HepG2 (cell line): ENCODE data around the gene TTLL1. TPM values are rescaled to one million over a fixed set of nuclear protein-coding genes. Genes with fewer than 3 reads are reported as not detected.

Source experiments
- CEBPG ChIP-seq: IDR thresholded peaks from 2 replicates; pipeline ENCODE4 v1.6.1; 2016
- FOSL1 ChIP-seq: sonication (generic); formaldehyde crosslinking; IDR thresholded peaks from 2 replicates; pipeline ENCODE4 v1.9.0; 2021; ENCODE audit warnings: missing genetic modification reagents, borderline replicate concordance
- FOXJ3 ChIP-seq: sonication (generic); formaldehyde crosslinking; IDR thresholded peaks from 2 replicates; pipeline ENCODE4 v1.4.0; 2020; ENCODE audit warnings: missing genetic modification reagents, mild to moderate bottlenecking, borderline replicate concordance
- MED8 ChIP-seq: sonication (generic); formaldehyde crosslinking; IDR thresholded peaks from 2 replicates; pipeline ENCODE4 v1.8.1; 2023; ENCODE audit warnings: mild to moderate bottlenecking, missing genetic modification reagents; ENCODE audit not compliant: insufficient replicate concordance
- NCOA2 ChIP-seq: sonication (generic); formaldehyde crosslinking; IDR thresholded peaks from 2 replicates; pipeline ENCODE4 v1.8.0; 2022; ENCODE audit warnings: inconsistent platforms
- POLR2AphosphoS2 ChIP-seq: IDR thresholded peaks from 2 replicates; pipeline ENCODE4 v1.6.1; 2011; ENCODE audit warnings: low read depth, low read length, improper control_type of control experiment
- ZFP36L2 ChIP-seq: sonication (generic); formaldehyde crosslinking; IDR thresholded peaks from 2 replicates; pipeline ENCODE4 v1.4.0; 2020; ENCODE audit warnings: missing genetic modification reagents
- ZNF138 ChIP-seq: sonication (generic); formaldehyde crosslinking; IDR thresholded peaks from 2 replicates; pipeline ENCODE4 v1.5.0; 2020; ENCODE audit warnings: mild to moderate bottlenecking, low read depth, missing genetic modification reagents
- ZNF720 ChIP-seq: sonication (generic); formaldehyde crosslinking; IDR thresholded peaks from 2 replicates; pipeline ENCODE4 v1.4.0; 2020; ENCODE audit warnings: missing genetic modification reagents
- ZNF792 ChIP-seq: IDR thresholded peaks from 2 replicates; pipeline ENCODE4 v1.6.1; 2016
- polyA plus RNA-seq, 8 experiments: library from polyadenylated mRNA; depleted of rRNA in 3 of 8; stranded (reverse) in 7 of 8; unstranded in 1 of 8; fragments of >200 nt; fragmentation: Illumina TruSeq in 4 of 8; extraction: Trizol in 4 of 8; gene quantifications; 2 replicates each; pipeline versions ENCODE4 v1.2.1 to v1.2.3, GENCODE V29; 2011 to 2016; ENCODE audit warnings: low read depth in 4 of 8, missing spikeins in 1 of 8, mixed read lengths in 1 of 8; ENCODE audit not compliant: insufficient read depth in 1 of 8
- total RNA-seq, 5 experiments: library from RNA; depleted of rRNA; stranded (reverse); fragments of >200 nt; fragmentation: Illumina TruSeq; extraction: Trizol; gene quantifications; 2 replicates each; pipeline ENCODE4 v1.2.3, GENCODE V29; 2016; ENCODE audit warnings: low read depth in 1 of 5
- TF ChIP-seq, protein P1 (sequence below): sonication (generic); formaldehyde crosslinking; IDR thresholded peaks from 2 replicates; pipeline ENCODE4 v1.5.1; 2020; ENCODE audit warnings: mild to moderate bottlenecking, missing genetic modification reagents, moderate library complexity
- TF ChIP-seq, protein P2 (sequence below): sonication (generic); formaldehyde crosslinking; IDR thresholded peaks from 2 replicates; pipeline ENCODE4 v1.4.0; 2020; ENCODE audit warnings: missing genetic modification reagents
- TF ChIP-seq, protein P3 (sequence below): sonication (generic); formaldehyde crosslinking; IDR thresholded peaks from 2 replicates; pipeline ENCODE4 v1.4.0; 2020; ENCODE audit warnings: missing genetic modification reagents, mild to moderate bottlenecking, borderline replicate concordance
- TF ChIP-seq, protein P4 (sequence below): sonication (generic); formaldehyde crosslinking; IDR thresholded peaks from 2 replicates; pipeline ENCODE4 v1.4.0; 2020; ENCODE audit warnings: missing genetic modification reagents, borderline replicate concordance

TTLL1 gene
- total and polyA plus RNA-seq, 2 of the 13 experiments (the other 11 are each of a cell fraction or from before 2014, with no cell fraction given) = 1.6 to 5.3 TPM

DNA sequence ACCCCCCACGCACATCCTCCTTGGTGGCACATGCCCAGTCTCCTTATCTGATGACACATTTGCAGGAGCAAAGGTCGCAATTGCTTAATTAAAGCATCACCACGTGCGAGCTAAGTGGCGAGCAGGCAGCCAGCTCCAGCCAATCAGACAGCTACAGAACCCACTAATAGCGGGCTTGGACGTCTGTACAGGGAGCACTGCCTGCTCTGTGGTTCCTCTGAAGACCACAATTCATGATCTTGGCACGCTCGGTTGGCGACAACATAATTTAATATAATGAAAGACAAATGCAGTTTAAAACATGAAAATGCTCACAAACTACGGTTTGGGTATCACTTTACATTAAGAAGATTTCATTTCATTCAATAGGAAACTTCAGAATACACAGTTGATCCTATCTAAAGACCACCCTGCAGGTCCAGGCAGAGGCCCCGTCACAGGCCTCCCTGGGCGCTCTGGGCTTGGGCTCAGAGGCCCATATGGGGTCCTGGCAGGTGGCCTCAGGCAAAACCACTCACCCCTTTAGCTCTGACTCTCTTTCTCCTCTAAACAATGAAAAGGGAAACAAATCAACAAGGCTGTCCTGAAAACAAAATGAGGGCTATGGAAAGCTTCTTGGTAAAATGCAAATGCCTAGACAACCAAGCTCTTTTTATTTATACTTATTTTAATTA lies 84.7 kb downstream of the TTLL1 start (continued):
- TF ChIP-seq, protein P1, sequence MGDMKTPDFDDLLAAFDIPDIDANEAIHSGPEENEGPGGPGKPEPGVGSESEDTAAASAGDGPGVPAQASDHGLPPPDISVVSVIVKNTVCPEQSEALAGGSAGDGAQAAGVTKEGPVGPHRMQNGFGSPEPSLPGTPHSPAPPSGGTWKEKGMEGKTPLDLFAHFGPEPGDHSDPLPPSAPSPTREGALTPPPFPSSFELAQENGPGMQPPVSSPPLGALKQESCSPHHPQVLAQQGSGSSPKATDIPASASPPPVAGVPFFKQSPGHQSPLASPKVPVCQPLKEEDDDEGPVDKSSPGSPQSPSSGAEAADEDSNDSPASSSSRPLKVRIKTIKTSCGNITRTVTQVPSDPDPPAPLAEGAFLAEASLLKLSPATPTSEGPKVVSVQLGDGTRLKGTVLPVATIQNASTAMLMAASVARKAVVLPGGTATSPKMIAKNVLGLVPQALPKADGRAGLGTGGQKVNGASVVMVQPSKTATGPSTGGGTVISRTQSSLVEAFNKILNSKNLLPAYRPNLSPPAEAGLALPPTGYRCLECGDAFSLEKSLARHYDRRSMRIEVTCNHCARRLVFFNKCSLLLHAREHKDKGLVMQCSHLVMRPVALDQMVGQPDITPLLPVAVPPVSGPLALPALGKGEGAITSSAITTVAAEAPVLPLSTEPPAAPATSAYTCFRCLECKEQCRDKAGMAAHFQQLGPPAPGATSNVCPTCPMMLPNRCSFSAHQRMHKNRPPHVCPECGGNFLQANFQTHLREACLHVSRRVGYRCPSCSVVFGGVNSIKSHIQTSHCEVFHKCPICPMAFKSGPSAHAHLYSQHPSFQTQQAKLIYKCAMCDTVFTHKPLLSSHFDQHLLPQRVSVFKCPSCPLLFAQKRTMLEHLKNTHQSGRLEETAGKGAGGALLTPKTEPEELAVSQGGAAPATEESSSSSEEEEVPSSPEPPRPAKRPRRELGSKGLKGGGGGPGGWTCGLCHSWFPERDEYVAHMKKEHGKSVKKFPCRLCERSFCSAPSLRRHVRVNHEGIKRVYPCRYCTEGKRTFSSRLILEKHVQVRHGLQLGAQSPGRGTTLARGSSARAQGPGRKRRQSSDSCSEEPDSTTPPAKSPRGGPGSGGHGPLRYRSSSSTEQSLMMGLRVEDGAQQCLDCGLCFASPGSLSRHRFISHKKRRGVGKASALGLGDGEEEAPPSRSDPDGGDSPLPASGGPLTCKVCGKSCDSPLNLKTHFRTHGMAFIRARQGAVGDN = peak; percentile 47
- peak; percentile 55 for TF ChIP-seq CEBPG (CRISPR knock-in tag)
- no peak for TF ChIP-seq ZNF138 (CRISPR knock-in tag)
- no peak for TF ChIP-seq FOSL1 (CRISPR knock-in tag)
- no peak for TF ChIP-seq POLR2AphosphoS2
- no peak for TF ChIP-seq NCOA2
- no peak for TF ChIP-seq ZNF792 (CRISPR knock-in tag)
- TF ChIP-seq ZNF720 (CRISPR knock-in tag) = no peak
- no peak for TF ChIP-seq MED8
- TF ChIP-seq, protein P2, sequence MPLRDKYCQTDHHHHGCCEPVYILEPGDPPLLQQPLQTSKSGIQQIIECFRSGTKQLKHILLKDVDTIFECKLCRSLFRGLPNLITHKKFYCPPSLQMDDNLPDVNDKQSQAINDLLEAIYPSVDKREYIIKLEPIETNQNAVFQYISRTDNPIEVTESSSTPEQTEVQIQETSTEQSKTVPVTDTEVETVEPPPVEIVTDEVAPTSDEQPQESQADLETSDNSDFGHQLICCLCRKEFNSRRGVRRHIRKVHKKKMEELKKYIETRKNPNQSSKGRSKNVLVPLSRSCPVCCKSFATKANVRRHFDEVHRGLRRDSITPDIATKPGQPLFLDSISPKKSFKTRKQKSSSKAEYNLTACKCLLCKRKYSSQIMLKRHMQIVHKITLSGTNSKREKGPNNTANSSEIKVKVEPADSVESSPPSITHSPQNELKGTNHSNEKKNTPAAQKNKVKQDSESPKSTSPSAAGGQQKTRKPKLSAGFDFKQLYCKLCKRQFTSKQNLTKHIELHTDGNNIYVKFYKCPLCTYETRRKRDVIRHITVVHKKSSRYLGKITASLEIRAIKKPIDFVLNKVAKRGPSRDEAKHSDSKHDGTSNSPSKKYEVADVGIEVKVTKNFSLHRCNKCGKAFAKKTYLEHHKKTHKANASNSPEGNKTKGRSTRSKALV (CRISPR knock-in tag) = no peak
- TF ChIP-seq FOXJ3 (CRISPR knock-in tag) = no peak
- TF ChIP-seq ZFP36L2 (CRISPR knock-in tag) = no peak
- TF ChIP-seq, protein P3, sequence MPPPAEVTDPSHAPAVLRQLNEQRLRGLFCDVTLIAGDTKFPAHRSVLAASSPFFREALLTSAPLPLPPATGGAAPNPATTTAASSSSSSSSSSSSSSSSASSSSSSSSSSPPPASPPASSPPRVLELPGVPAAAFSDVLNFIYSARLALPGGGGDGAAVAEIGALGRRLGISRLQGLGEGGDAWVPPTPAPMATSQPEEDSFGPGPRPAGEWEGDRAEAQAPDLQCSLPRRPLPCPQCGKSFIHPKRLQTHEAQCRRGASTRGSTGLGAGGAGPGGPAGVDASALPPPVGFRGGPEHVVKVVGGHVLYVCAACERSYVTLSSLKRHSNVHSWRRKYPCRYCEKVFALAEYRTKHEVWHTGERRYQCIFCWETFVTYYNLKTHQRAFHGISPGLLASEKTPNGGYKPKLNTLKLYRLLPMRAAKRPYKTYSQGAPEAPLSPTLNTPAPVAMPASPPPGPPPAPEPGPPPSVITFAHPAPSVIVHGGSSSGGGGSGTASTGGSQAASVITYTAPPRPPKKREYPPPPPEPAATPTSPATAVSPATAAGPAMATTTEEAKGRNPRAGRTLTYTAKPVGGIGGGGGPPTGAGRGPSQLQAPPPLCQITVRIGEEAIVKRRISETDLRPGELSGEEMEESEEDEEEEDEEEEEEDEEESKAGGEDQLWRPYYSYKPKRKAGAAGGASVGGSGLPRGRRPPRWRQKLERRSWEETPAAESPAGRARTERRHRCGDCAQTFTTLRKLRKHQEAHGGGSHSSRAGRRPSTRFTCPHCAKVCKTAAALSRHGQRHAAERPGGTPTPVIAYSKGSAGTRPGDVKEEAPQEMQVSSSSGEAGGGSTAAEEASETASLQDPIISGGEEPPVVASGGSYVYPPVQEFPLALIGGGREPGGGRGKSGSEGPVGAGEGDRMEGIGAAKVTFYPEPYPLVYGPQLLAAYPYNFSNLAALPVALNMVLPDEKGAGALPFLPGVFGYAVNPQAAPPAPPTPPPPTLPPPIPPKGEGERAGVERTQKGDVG (CRISPR knock-in tag) = 0 out of 2 replicates have a peak, but pooled peaks have one; percentile 35
- TF ChIP-seq, protein P4, sequence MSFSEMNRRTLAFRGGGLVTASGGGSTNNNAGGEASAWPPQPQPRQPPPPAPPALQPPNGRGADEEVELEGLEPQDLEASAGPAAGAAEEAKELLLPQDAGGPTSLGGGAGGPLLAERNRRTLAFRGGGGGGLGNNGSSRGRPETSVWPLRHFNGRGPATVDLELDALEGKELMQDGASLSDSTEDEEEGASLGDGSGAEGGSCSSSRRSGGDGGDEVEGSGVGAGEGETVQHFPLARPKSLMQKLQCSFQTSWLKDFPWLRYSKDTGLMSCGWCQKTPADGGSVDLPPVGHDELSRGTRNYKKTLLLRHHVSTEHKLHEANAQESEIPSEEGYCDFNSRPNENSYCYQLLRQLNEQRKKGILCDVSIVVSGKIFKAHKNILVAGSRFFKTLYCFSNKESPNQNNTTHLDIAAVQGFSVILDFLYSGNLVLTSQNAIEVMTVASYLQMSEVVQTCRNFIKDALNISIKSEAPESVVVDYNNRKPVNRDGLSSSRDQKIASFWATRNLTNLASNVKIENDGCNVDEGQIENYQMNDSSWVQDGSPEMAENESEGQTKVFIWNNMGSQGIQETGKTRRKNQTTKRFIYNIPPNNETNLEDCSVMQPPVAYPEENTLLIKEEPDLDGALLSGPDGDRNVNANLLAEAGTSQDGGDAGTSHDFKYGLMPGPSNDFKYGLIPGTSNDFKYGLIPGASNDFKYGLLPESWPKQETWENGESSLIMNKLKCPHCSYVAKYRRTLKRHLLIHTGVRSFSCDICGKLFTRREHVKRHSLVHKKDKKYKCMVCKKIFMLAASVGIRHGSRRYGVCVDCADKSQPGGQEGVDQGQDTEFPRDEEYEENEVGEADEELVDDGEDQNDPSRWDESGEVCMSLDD = no peak
